Progenitor cell of endocrine pancreas (in vitro differentiated cells): Measurements from ENCODE around the gene RCE1. TPM values are rescaled to one million over a fixed set of nuclear protein-coding genes. Genes with fewer than 3 reads are reported as not detected.

Experiments used
- DNase-seq: peaks from one replicate; pipeline ENCODE4 v3.0.0; 2021; ENCODE audit warnings: low spot score; ENCODE audit not compliant: unreplicated experiment
- H3K27ac Mint-ChIP-seq: 2 replicates; pipeline ENCODE4 v1.8.0; 2021; ENCODE audit warnings: mild to moderate bottlenecking, moderate library complexity, mixed read lengths
- H3K27me3 Mint-ChIP-seq: 2 replicates; pipeline ENCODE4 v1.8.0; 2021; ENCODE audit warnings: mixed read lengths
- H3K36me3 Mint-ChIP-seq: 2 replicates; pipeline ENCODE4 v1.8.0; 2022; ENCODE audit warnings: mixed read lengths; ENCODE audit not compliant: insufficient read depth
- H3K4me1 Mint-ChIP-seq: 2 replicates; pipeline ENCODE4 v1.8.0; 2021; ENCODE audit warnings: low read depth, mixed read lengths
- H3K4me3 Mint-ChIP-seq: 2 replicates; pipeline ENCODE4 v1.8.0; 2021; ENCODE audit warnings: low read depth, mild to moderate bottlenecking, moderate library complexity, mixed read lengths
- H3K9me3 Mint-ChIP-seq: 2 replicates; pipeline ENCODE4 v1.8.0; 2021; ENCODE audit warnings: low read depth, mixed read lengths
- total RNA-seq: library from RNA; stranded (reverse); gene quantifications from 2 replicates; pipeline ENCODE4 v1.2.1, GENCODE V29; 2021
- TF ChIP-seq, protein P1 (sequence below): fragments of 200-600 bp; sonication (generic); IDR thresholded peaks from one replicate; pipeline ENCODE4 v1.5.0; 2021; ENCODE audit warnings: antibody characterized with exemption, mild to moderate bottlenecking; ENCODE audit not compliant: unreplicated experiment

Gene RCE1
- total RNA-seq, 1 donor from 2014 or later: 33.3 TPM

DNA sequence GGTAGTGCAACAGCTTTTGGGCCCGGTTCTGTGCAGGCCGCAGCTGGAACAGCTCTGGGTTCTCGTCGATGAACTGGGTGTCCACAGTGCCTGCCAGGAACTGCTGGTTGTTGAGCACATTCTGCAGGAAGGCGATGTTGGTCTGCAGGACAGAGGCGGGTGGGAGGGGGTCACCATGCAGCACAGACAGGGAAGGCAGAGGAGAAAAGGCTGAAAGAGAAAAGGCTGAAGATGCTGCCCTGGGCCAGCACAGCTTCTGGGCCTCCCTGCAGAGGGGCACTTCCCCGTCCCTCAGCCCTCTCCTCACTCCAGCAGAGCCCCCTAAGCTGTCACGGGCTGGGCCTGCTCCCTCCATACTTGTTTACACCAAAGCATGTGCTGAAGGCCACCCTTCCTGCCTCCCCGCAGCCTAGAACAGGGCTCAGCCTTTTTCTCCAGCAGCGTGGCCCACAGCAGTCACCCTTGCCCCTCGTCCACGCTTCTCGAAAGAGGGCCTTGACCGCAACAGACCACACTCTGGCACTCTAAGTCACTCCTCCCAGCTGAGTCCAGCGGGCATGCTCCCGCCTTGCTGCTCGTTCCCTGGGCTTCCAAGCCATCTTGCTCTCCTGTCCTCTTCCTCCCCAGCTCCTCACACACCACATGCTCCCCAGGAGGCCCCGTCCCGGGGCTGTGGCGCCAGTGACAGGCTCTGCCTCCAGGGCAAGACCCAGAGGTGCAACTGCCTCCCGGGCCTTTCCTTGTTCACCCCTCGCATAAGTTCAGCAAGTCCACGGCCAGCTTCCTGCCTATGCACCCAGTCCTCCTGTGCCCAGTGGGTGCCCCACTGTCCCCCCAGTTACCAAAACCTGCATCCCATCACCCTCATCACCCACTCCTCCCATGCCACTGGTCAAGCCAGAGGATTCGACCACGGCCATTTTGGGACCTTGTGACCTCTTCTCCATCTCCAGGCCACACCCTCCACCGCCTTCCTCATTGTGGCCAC, 10.3 kb downstream of the RCE1 start:
- no peak for DNase-seq
- Mint-ChIP-seq H3K27ac (no peak overlapping the region), H3K36me3 (no peaks in the 10 kb centered on the region), H3K9me3 (no peaks in the 10 kb centered on the region), H3K27me3 (no peaks in the 10 kb centered on the region), H3K4me1 (peaks cover 5% of the 10 kb centered on the region), H3K4me3 (no peak overlapping the region)
- TF ChIP-seq, protein P1, sequence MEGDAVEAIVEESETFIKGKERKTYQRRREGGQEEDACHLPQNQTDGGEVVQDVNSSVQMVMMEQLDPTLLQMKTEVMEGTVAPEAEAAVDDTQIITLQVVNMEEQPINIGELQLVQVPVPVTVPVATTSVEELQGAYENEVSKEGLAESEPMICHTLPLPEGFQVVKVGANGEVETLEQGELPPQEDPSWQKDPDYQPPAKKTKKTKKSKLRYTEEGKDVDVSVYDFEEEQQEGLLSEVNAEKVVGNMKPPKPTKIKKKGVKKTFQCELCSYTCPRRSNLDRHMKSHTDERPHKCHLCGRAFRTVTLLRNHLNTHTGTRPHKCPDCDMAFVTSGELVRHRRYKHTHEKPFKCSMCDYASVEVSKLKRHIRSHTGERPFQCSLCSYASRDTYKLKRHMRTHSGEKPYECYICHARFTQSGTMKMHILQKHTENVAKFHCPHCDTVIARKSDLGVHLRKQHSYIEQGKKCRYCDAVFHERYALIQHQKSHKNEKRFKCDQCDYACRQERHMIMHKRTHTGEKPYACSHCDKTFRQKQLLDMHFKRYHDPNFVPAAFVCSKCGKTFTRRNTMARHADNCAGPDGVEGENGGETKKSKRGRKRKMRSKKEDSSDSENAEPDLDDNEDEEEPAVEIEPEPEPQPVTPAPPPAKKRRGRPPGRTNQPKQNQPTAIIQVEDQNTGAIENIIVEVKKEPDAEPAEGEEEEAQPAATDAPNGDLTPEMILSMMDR: no peak

DNA sequence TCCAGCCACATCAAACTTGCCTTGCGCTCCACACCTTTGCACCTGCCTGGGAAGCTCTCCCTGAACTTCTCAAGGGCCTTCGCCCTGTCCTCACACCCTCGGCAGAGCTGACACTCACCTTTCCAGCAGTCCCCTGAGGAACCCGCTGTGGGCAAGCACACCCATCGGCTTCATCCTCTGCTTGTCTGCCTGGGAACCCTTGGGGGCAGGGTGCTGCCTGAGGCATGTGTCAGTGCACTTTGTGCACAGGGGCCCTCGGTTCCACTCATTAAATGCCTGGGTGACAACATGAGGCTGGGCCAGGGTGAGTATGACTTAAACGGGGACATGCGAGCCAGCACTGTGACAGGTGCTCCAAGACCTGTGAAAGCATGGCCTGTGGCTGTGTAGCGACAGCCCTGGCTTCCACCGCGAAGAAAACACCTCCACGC, 11.0 kb downstream of the RCE1 start:
- TF ChIP-seq, protein P1: no peak
- no peaks in the 10 kb centered on the region for H3K27me3 Mint-ChIP-seq
- H3K4me3 Mint-ChIP-seq: no peak overlapping the region
- no peaks in the 10 kb centered on the region for H3K9me3 Mint-ChIP-seq
- H3K27ac Mint-ChIP-seq: no peak overlapping the region
- H3K4me1 Mint-ChIP-seq: peaks cover 5% of the 10 kb centered on the region
- DNase-seq: no peak
- no peaks in the 10 kb centered on the region for H3K36me3 Mint-ChIP-seq

DNA sequence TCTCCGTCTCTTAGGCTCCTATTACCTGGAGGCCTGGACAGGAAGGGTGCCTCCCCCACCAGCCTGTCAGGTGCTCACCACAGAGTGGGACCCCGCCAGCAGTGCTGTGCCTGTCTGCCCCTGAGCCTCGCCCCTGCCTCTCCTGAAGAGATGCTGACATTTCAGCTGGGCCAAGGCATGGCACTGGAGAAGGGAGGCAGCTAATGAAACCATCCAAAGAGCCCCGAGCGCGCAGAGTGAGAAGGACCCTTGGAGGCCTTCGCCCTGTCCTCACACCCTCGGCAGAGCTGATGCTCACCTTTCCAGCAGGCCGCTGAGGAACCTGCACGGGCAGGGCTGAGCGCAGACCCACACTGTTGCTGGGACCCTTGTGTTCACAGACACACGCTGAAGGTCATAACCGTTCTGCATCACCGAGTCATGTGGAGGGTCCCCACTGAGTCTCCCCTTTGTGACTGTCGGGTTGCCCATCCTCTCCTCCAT, 11.5 kb downstream of the RCE1 start:
- peaks cover 5% of the 10 kb centered on the region for H3K4me1 Mint-ChIP-seq
- no peaks in the 10 kb centered on the region for H3K27me3 Mint-ChIP-seq
- no peak overlapping the region for H3K27ac Mint-ChIP-seq
- no peaks in the 10 kb centered on the region for H3K36me3 Mint-ChIP-seq
- no peaks in the 10 kb centered on the region for H3K9me3 Mint-ChIP-seq
- no peak for DNase-seq
- H3K4me3 Mint-ChIP-seq: no peak overlapping the region
- TF ChIP-seq, protein P1: no peak

DNA sequence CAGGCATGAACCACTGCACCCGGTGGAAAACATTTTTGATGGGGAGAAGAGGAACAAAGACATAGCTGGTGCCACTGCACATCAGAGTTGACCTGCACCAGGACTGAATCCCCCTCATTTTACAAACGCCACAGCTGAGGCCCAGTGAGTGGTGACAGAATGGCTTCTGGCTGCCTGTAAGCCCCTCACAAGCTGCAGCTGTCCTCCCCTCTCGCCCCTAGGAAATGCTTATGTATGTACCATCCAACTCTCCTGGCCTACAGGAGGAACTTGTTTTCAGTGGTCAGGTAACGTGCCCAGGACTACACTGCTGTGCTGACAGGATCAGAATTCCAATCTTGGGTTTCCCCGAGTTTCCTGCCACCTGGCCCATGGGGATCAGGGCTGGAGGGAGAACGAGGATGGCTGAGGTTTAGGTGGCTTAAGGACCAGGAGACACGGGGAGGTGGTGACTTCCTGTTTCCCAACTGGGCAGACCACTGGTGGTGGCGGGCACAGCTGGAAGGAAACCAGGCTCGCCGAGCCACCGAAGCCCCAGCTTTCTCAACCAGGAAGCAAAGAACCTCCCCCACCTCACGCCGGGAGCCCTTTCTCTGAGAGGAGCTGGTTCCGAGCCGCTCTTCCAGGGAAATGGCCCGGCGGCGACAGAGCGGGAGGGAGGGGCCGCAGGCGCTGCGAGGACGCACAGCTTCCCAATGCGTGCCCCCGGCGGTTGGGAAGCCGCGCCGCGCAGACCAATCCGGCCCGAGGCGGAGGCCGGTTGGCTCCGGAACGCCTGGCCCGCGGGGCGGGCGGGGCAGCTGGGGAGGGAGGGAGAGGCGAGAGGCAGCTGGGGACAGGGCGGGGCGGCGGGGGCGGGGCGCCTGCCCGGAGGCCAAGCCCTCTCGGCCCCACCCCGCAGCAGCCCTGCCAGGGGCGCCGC, 12.6 kb downstream of the RCE1 start:
- TF ChIP-seq, protein P1: no peak
- no peaks in the 10 kb centered on the region for H3K36me3 Mint-ChIP-seq
- H3K9me3 Mint-ChIP-seq: no peaks in the 10 kb centered on the region
- H3K4me1 Mint-ChIP-seq: peaks cover 5% of the 10 kb centered on the region
- peak overlapping the region; percentile 88 for H3K4me3 Mint-ChIP-seq
- no peaks in the 10 kb centered on the region for H3K27me3 Mint-ChIP-seq
- H3K27ac Mint-ChIP-seq: peak overlapping the region; percentile 88
- DNase-seq: peak; percentile 88
